Neural cell (in vitro differentiated cells): ENCODE measurements around the gene RNU2-63P.

Experiments used
- CTCF ChIP-seq: fragments of 450-650 bp; IDR thresholded peaks from 2 replicates; pipeline ENCODE4 v1.5.1; 2014; ENCODE audit warnings: antibody characterized with exemption, mild to moderate bottlenecking, moderate library complexity; ENCODE audit not compliant: poor library complexity, severe bottlenecking
- EZH2 ChIP-seq: fragments of 200-600, 300-800 bp; shearing (Covaris generic), sonication (generic); IDR thresholded peaks from 2 replicates; pipeline ENCODE4 v1.6.1; 2014; ENCODE audit warnings: antibody characterized with exemption, low read length, borderline replicate concordance, mild to moderate bottlenecking; ENCODE audit not compliant: insufficient read depth, poor library complexity, severe bottlenecking
- POLR2AphosphoS5 ChIP-seq: IDR thresholded peaks from 2 replicates; pipeline ENCODE4 v1.6.1; 2012
- RAD21 ChIP-seq: fragments of 450-650 bp; conservative IDR thresholded peaks from 2 replicates; pipeline ENCODE4 v1.6.1; 2014; ENCODE audit warnings: antibody characterized with exemption, mild to moderate bottlenecking, moderate library complexity
- TAF1 ChIP-seq: IDR thresholded peaks from 2 replicates; pipeline ENCODE4 v1.6.1; 2012; ENCODE audit warnings: low read depth

GRCh38 chr2:88053296-88053695, 36.9 kb upstream of the RNU2-63P start:
- TF ChIP-seq EZH2 (no peak), POLR2AphosphoS5 (no peak), CTCF (no peak), TAF1 (no peak), RAD21 (no peak)
